ENCODE data around the gene MGMT.
A peak's percentile ranks its signal among the peaks of the same experiment; 100 is the strongest.

Gene MGMT

GRCh38 chr10:129784291-129784690 is 317.2 kb downstream of the MGMT start:
- DNase-seq = no peak

GRCh38 chr10:129784891-129785290 is 317.9 kb downstream of the MGMT start:
- no peak for DNase-seq

- DNase-seq = no peak
These were observed 318.5 kb downstream of the MGMT start for GRCh38 chr10:129785536-129785981.

- DNase-seq = no peak
These were observed 319.2 kb downstream of the MGMT start for GRCh38 chr10:129786216-129786615.

- no peak for DNase-seq
These were observed 320.5 kb downstream of the MGMT start for GRCh38 chr10:129787557-129787956.

- no peak for DNase-seq
These were observed 321.2 kb downstream of the MGMT start for GRCh38 chr10:129788215-129788614.

- DNase-seq = peak; percentile 51
These were observed 323.8 kb downstream of the MGMT start for GRCh38 chr10:129790715-129791446.

GRCh38 chr10:129792141-129792540 is 325.1 kb downstream of the MGMT start:
- DNase-seq = no peak

GRCh38 chr10:129792864-129793263 is 325.8 kb downstream of the MGMT start:
- DNase-seq = no peak

GRCh38 chr10:129793479-129793878 is 326.4 kb downstream of the MGMT start:
- DNase-seq = no peak

GRCh38 chr10:129793996-129794395 is 327.0 kb downstream of the MGMT start:
- DNase-seq = no peak

GRCh38 chr10:129796710-129797420 is 329.8 kb downstream of the MGMT start:
- DNase-seq = no peak

- DNase-seq = no peak
These were observed 332.9 kb downstream of the MGMT start for GRCh38 chr10:129799942-129800341.

- DNase-seq = peak; percentile 38
These were observed 333.8 kb downstream of the MGMT start for GRCh38 chr10:129800796-129801340.

- no peak for DNase-seq
These were observed 340.2 kb downstream of the MGMT start for GRCh38 chr10:129807211-129807610.

GRCh38 chr10:129808092-129808983 is 341.3 kb downstream of the MGMT start:
- DNase-seq = no peak

GRCh38 chr10:129809431-129809830 is 342.4 kb downstream of the MGMT start:
- no peak for DNase-seq

- DNase-seq = peak; percentile 44
These were observed 342.8 kb downstream of the MGMT start for GRCh38 chr10:129809841-129810240.

GRCh38 chr10:129811208-129811607 is 344.2 kb downstream of the MGMT start:
- no peak for DNase-seq

- DNase-seq = no peak
These were observed 345.4 kb downstream of the MGMT start for GRCh38 chr10:129812398-129812797.

GRCh38 chr10:129814681-129815646 is 347.9 kb downstream of the MGMT start:
- DNase-seq = no peak
